Neural progenitor cell (in vitro differentiated cells): Measurements from ENCODE around the gene TNFRSF8. TPM values are rescaled to one million over a fixed set of nuclear protein-coding genes. Genes with fewer than 3 reads are reported as not detected.
A peak's percentile ranks its signal among the peaks of the same experiment; 100 is the strongest.

Experiments used
- DNase-seq: peaks from one replicate; pipeline ENCODE4 v3.0.0-alpha.2; 2016; ENCODE audit warnings: low spot score
- H2AFZ ChIP-seq: fragments of 200-600 bp; sonication (generic); replicated peaks from 2 replicates; pipeline ENCODE4 v1.6.1; 2016; ENCODE audit warnings: antibody characterized with exemption
- H3F3A ChIP-seq: fragments of 200-600 bp; sonication (generic); 2 replicates; pipeline ENCODE4 v1.6.1; 2016; ENCODE audit warnings: antibody characterized with exemption, low read depth
- H3K27ac ChIP-seq: fragments of 200-600 bp; sonication (generic); 2 replicates; pipeline ENCODE4 v1.5.1; 2016; ENCODE audit warnings: mild to moderate bottlenecking
- H3K27me3 ChIP-seq: fragments of 200-600 bp; sonication (generic); 2 replicates; pipeline ENCODE4 v1.6.1; 2016; ENCODE audit warnings: mild to moderate bottlenecking, moderate library complexity
- H3K36me3 ChIP-seq: fragments of 200-600 bp; sonication (generic); 2 replicates; pipeline ENCODE4 v1.5.1; 2016
- H3K4me1 ChIP-seq: fragments of 200-600 bp; sonication (generic); 2 replicates; pipeline ENCODE4 v1.6.1; 2016; ENCODE audit warnings: mixed run types
- H3K4me2 ChIP-seq: fragments of 200-600 bp; sonication (generic); 2 replicates; pipeline ENCODE4 v1.6.1; 2016
- H3K4me3 ChIP-seq: fragments of 200-600 bp; sonication (generic); 2 replicates; pipeline ENCODE4 v1.5.1; 2016
- H3K79me2 ChIP-seq: fragments of 200-600 bp; sonication (generic); 2 replicates; pipeline ENCODE4 v1.6.1; 2016; ENCODE audit warnings: low read depth
- H3K9ac ChIP-seq: fragments of 200-600 bp; sonication (generic); 2 replicates; pipeline ENCODE4 v1.6.1; 2016
- H3K9me3 ChIP-seq: fragments of 200-600 bp; sonication (generic); 2 replicates; pipeline ENCODE4 v1.5.1; 2016; ENCODE audit warnings: low read depth
- H4K20me1 ChIP-seq: fragments of 200-600 bp; sonication (generic); 2 replicates; pipeline ENCODE4 v1.6.1; 2016; ENCODE audit warnings: low read depth
- H3K27ac Mint-ChIP-seq: 3 replicates; pipeline ENCODE4 v1.8.0; 2021; ENCODE audit warnings: mixed read lengths
- H3K27me3 Mint-ChIP-seq: 2 replicates; pipeline ENCODE4 v1.8.0; 2022; ENCODE audit warnings: low read depth, mild to moderate bottlenecking, inconsistent platforms, moderate library complexity, mixed read lengths; ENCODE audit not compliant: insufficient read depth
- H3K36me3 Mint-ChIP-seq: 3 replicates; pipeline ENCODE4 v1.8.0; 2021; ENCODE audit warnings: mixed read lengths
- H3K4me1 Mint-ChIP-seq: 3 replicates; pipeline ENCODE4 v1.8.0; 2021; ENCODE audit warnings: mixed read lengths
- H3K4me3 Mint-ChIP-seq: 3 replicates; pipeline ENCODE4 v1.8.0; 2021; ENCODE audit warnings: mild to moderate bottlenecking, moderate library complexity, mixed read lengths
- H3K9me3 Mint-ChIP-seq: 3 replicates; pipeline ENCODE4 v1.8.0; 2020; ENCODE audit warnings: mixed read lengths
- EZH2 ChIP-seq: fragments of 200-600 bp; sonication (generic); IDR thresholded peaks from 2 replicates; pipeline ENCODE4 v1.6.1; 2017; ENCODE audit warnings: antibody characterized with exemption, mild to moderate bottlenecking, moderate library complexity
- EZH2phosphoT487 ChIP-seq: fragments of 200-600 bp; sonication (generic); IDR thresholded peaks from 2 replicates; pipeline ENCODE4 v1.6.1; 2017; ENCODE audit warnings: antibody characterized with exemption
- total RNA-seq: library from RNA; depleted of rRNA; stranded (reverse); fragments of >200 nt; gene quantifications from 2 replicates; pipeline ENCODE4 v1.2.3, GENCODE V29; 2015; ENCODE audit warnings: low replicate concordance
- TF ChIP-seq, protein P1 (sequence below): fragments of 200-600 bp; sonication (generic); IDR thresholded peaks from 2 replicates; pipeline ENCODE4 v1.5.1; 2017; ENCODE audit warnings: antibody characterized with exemption, mild to moderate bottlenecking

Gene TNFRSF8
- total RNA-seq, 1 donor from 2014 or later, result not detected

DNA sequence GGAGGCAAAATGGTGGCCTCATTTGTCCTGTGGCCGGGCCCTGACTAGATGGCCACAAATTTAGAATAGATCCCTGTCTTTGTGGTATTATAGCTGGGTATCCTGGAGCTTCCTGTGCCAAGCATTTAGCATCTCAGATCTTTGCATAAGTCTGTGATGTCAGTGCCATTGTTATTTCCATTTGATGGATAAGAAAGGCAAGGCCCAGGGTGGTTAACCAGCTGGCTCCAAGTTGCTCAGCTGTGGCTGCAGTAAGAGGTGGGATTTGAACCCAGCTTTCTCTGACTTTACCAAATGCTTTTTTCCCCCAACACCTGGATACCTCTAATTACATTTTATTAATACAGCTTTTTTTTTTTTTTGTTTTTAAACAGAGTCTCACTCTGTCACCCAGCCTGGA is 11.7 kb upstream of the TNFRSF8 start:
- Mint-ChIP-seq H3K4me3 (no peak overlapping the region), H3K4me1 (peaks cover 25% of the 10 kb centered on the region), H3K27me3 (peaks cover 6% of the 10 kb centered on the region), H3K9me3 (no peaks in the 10 kb centered on the region), H3K36me3 (no peaks in the 10 kb centered on the region), H3K27ac (no peak overlapping the region)
- Histone ChIP-seq H3K9me3 (no peaks in the 10 kb centered on the region), H3K79me2 (no peaks in the 10 kb centered on the region), H3F3A (peaks cover 5% of the 10 kb centered on the region), H3K9ac (no peak overlapping the region), H3K4me2 (no peak overlapping the region), H3K27ac (no peak overlapping the region), H3K4me3 (no peak overlapping the region), H3K36me3 (no peaks in the 10 kb centered on the region), H4K20me1 (no peaks in the 10 kb centered on the region), H3K27me3 (peaks cover 4% of the 10 kb centered on the region), H2AFZ (no peak overlapping the region), H3K4me1 (peaks cover 6% of the 10 kb centered on the region)
- no peak for DNase-seq
- TF ChIP-seq EZH2, result no peak
- TF ChIP-seq EZH2phosphoT487, result no peak
- TF ChIP-seq, protein P1, sequence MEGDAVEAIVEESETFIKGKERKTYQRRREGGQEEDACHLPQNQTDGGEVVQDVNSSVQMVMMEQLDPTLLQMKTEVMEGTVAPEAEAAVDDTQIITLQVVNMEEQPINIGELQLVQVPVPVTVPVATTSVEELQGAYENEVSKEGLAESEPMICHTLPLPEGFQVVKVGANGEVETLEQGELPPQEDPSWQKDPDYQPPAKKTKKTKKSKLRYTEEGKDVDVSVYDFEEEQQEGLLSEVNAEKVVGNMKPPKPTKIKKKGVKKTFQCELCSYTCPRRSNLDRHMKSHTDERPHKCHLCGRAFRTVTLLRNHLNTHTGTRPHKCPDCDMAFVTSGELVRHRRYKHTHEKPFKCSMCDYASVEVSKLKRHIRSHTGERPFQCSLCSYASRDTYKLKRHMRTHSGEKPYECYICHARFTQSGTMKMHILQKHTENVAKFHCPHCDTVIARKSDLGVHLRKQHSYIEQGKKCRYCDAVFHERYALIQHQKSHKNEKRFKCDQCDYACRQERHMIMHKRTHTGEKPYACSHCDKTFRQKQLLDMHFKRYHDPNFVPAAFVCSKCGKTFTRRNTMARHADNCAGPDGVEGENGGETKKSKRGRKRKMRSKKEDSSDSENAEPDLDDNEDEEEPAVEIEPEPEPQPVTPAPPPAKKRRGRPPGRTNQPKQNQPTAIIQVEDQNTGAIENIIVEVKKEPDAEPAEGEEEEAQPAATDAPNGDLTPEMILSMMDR, result no peak

DNA sequence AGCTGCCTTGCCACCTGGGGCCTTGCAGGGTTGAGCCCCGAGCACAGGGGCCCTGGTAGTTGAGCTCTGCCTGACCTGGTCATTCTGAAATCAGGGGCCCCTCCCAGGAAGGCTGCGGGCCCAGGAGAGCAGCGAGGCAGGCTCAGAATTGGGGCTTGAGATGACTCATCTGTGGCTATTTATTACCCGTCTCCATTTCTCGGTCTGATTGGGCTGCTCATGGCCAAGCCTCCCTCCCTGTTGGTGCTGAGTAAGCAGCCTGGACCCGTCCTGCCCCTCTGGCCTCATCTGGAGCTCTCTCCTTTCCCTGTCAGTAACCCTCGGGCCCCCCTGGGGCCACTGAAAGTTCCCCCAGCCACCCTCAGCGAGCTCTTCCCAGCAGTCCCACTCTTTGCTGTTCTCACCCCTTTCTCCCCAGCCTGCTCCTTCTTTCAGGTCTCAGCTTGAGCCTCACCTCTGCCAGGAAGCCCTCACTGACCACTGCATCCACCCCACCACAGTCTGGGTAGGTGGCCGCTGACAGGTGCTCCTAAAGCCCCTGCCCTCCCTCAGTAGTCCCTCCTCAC is 11.0 kb upstream of the TNFRSF8 start:
- no peaks in the 10 kb centered on the region for H3K79me2 ChIP-seq
- H3K9me3 ChIP-seq, result no peaks in the 10 kb centered on the region
- H4K20me1 ChIP-seq, result no peaks in the 10 kb centered on the region
- no peaks in the 10 kb centered on the region for H3K36me3 ChIP-seq
- H3K4me3 ChIP-seq, result no peak overlapping the region
- peaks cover 6% of the 10 kb centered on the region for H3K27me3 Mint-ChIP-seq
- no peak for TF ChIP-seq EZH2
- TF ChIP-seq EZH2phosphoT487, result no peak
- TF ChIP-seq, protein P1, result no peak
- no peak for DNase-seq
- no peak overlapping the region for H3K4me2 ChIP-seq
- H3K9me3 Mint-ChIP-seq, result no peaks in the 10 kb centered on the region
- H3K36me3 Mint-ChIP-seq, result no peaks in the 10 kb centered on the region
- no peak overlapping the region for H3K27ac ChIP-seq
- peaks cover 5% of the 10 kb centered on the region for H3F3A ChIP-seq
- H3K27me3 ChIP-seq, result peaks cover 4% of the 10 kb centered on the region
- peaks cover 6% of the 10 kb centered on the region for H3K4me1 ChIP-seq
- H3K4me1 Mint-ChIP-seq, result peaks cover 25% of the 10 kb centered on the region
- H3K9ac ChIP-seq, result no peak overlapping the region
- peak overlapping the region; percentile 59 for H3K4me3 Mint-ChIP-seq
- H3K27ac Mint-ChIP-seq, result peak overlapping the region; percentile 50
- H2AFZ ChIP-seq, result no peak overlapping the region

DNA sequence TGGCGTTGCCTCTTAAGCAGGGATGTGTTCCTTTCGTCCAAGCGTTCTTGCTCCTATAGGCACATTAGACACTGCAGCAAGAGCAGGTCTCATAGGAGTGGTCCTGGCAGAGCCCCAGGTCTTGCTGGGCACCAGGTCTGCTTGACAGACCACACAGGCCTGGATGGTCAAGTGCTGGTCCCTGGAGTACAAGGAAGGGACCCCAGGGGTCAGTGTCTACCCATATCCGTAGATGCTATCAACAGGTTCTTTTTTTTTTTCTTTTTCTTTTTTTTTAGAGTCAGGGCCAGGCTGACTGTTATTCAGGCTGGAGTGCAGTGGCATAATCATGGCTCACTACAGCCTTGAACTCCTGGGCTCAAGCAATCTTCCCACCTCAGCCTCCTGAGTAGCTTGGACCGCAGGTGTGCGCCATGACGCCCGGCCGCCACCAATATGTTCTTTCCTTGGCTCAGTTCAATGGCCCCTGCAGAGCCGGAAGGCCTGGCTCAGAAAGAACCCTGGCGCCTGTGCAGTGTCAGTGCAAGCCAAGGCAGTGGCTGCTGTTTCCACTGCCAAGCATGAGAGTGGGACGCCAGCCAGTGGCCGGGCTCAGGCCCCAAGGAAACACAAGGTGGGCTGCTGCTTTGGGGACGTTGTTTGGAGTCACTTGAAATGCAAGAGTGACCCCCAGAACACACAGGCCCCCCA is 10.0 kb upstream of the TNFRSF8 start:
- H3K9me3 ChIP-seq, result no peaks in the 10 kb centered on the region
- no peaks in the 10 kb centered on the region for H3K79me2 ChIP-seq
- no peak overlapping the region for H3K4me3 ChIP-seq
- no peak overlapping the region for H3K4me2 ChIP-seq
- peaks cover 1% of the 10 kb centered on the region for H3K27me3 ChIP-seq
- H3K4me1 ChIP-seq, result peaks cover 6% of the 10 kb centered on the region
- H2AFZ ChIP-seq, result no peak overlapping the region
- no peak overlapping the region for H3K27ac ChIP-seq
- Mint-ChIP-seq H3K27ac (peak overlapping the region; percentile 57), H3K9me3 (no peaks in the 10 kb centered on the region), H3K4me3 (no peak overlapping the region), H3K4me1 (peaks cover 25% of the 10 kb centered on the region), H3K27me3 (peaks cover 10% of the 10 kb centered on the region), H3K36me3 (no peaks in the 10 kb centered on the region)
- H3F3A ChIP-seq, result peaks cover 5% of the 10 kb centered on the region
- no peak for DNase-seq
- H3K9ac ChIP-seq, result no peak overlapping the region
- TF ChIP-seq EZH2, result no peak
- TF ChIP-seq, protein P1, result no peak
- TF ChIP-seq EZH2phosphoT487, result no peak
- H3K36me3 ChIP-seq, result no peaks in the 10 kb centered on the region
- no peaks in the 10 kb centered on the region for H4K20me1 ChIP-seq
